SK-N-SH (cell line): Measurements from ENCODE around the gene HSPA5.

Source experiments
- GABPA ChIP-seq: IDR thresholded peaks from 2 replicates; pipeline ENCODE4 v1.4.0; 2012; ENCODE audit warnings: low read depth, mild to moderate bottlenecking
- POLR2AphosphoS5 ChIP-seq: IDR thresholded peaks from 2 replicates; pipeline ENCODE4 v1.6.1; 2012; ENCODE audit warnings: low read depth, low read length

- TF ChIP-seq GABPA, result no peak
- no peak for TF ChIP-seq POLR2AphosphoS5
These were observed 36.7 kb downstream of the HSPA5 start for GRCh38 chr9:125204477-125204876.
